HepG2 (cell line): ENCODE measurements around the gene USP19. TPM values are rescaled to one million over a fixed set of nuclear protein-coding genes. Genes with fewer than 3 reads are reported as not detected.
A peak's percentile ranks its signal among the peaks of the same experiment; 100 is the strongest.

Experiments used
- ATAC-seq: fragments of 200-7000 bp; cut with Tn5 transposase; 3 replicates; pipeline ENCODE4 v1.9.1; 2020; ENCODE audit warnings: mild to moderate bottlenecking, moderate library complexity
- BruUV-seq: library from RNA; stranded (reverse); fragments of 400-500 nt; replicated peaks from 2 replicates; lab custom pipeline; 2021; lab: Mats Ljungman, UMichigan
- CTCF ChIA-PET: fragments of 300-600 bp; formaldehyde crosslinking; extraction: SDS; loops from one replicate; lab custom pipeline; 2021; ENCODE audit warnings: low total read pairs, inconsistent platforms, low intra/inter-chr PET ratio; lab: Yijun Ruan, JAX
- POLR2A ChIA-PET: fragments of 350-600 bp; sonication (Branson Sonifier 250); formaldehyde crosslinking; loops from one replicate; lab custom pipeline; 2020; ENCODE audit warnings: antibody characterized with exemption, inconsistent platforms; lab: Yijun Ruan, JAX
- DNase-seq: peaks from one replicate; pipeline ENCODE4 v3.0.0-alpha.2; 2015; ENCODE audit warnings: low spot score
- FAIRE-seq: peaks from 3 replicates; lab custom pipeline; 2011; peaks lifted over from hg19 to GRCh38; lab: Jason Lieb, UNC
- H2AFZ ChIP-seq: one replicate; pipeline ENCODE4 v1.6.1; 2011; ENCODE audit warnings: low read length, inconsistent platforms
- H3K27ac ChIP-seq: fragments of 300-600 bp; 3 replicates; pipeline ENCODE4 v1.8.0; 2011; ENCODE audit warnings: mixed run types, mild to moderate bottlenecking, mixed read lengths, low read length, inconsistent platforms; ENCODE audit not compliant: insufficient read depth; ENCODE audit errors: extremely low read length
- H3K27me3 ChIP-seq, 2 experiments: fragments of 200-600 bp in 1 of 2; 2 replicates in 1 of 2; 3 replicates in 1 of 2; pipeline versions ENCODE4 v1.6.0 to v1.8.0; 2011; ENCODE audit warnings: low read length in 2 of 2, mild to moderate bottlenecking in 2 of 2, moderate library complexity in 2 of 2, inconsistent platforms in 1 of 2; ENCODE audit not compliant: insufficient read depth in 2 of 2, control insufficient read depth in 1 of 2
- H3K36me3 ChIP-seq, 2 experiments: fragments of 200-600 bp in 1 of 2; replicated peaks in 1 of 2; 2 replicates in 1 of 2; 3 replicates in 1 of 2; pipeline versions ENCODE4 v1.5.1 to v1.8.0; 2011; ENCODE audit warnings: low read length in 2 of 2, inconsistent platforms in 1 of 2; ENCODE audit not compliant: insufficient read depth in 2 of 2, control insufficient read depth in 1 of 2
- H3K4me1 ChIP-seq: 2 replicates; pipeline ENCODE4 v1.5.1; 2012; ENCODE audit warnings: low read length, inconsistent platforms; ENCODE audit not compliant: insufficient read depth
- H3K4me2 ChIP-seq: 2 replicates; pipeline ENCODE4 v1.6.0; 2011; ENCODE audit warnings: low read depth, low read length, inconsistent platforms
- H3K4me3 ChIP-seq, 3 experiments: fragments of 200-600 bp in 1 of 3; sonication (generic), shearing (Covaris generic) in 1 of 3; replicated peaks in 1 of 3; 2 replicates each; pipeline ENCODE4 v1.5.1; 2011 to 2016; ENCODE audit warnings: low read length in 3 of 3, inconsistent platforms in 2 of 3, low read depth in 2 of 3, mild to moderate bottlenecking in 2 of 3, control low read depth in 1 of 3, mixed read lengths in 1 of 3; ENCODE audit not compliant: insufficient read depth in 1 of 3
- H3K79me2 ChIP-seq: one replicate; pipeline ENCODE4 v1.6.1; 2011; ENCODE audit warnings: low read length, inconsistent platforms; ENCODE audit not compliant: insufficient read depth
- H3K9ac ChIP-seq: 2 replicates; pipeline ENCODE4 v1.6.0; 2011; ENCODE audit warnings: mild to moderate bottlenecking, low read depth, low read length, inconsistent platforms; ENCODE audit not compliant: insufficient read depth
- H3K9me3 ChIP-seq: 2 replicates; pipeline ENCODE4 v1.5.1; 2012; ENCODE audit warnings: mild to moderate bottlenecking, low read length
- H4K20me1 ChIP-seq: 2 replicates; pipeline ENCODE4 v1.6.0; 2011; ENCODE audit warnings: inconsistent platforms, mild to moderate bottlenecking, low read length, moderate library complexity; ENCODE audit not compliant: insufficient read depth
- KLF13 ChIP-seq: sonication (generic); formaldehyde crosslinking; IDR thresholded peaks from 2 replicates; pipeline ENCODE4 v1.4.0; 2020; ENCODE audit warnings: mild to moderate bottlenecking, missing genetic modification reagents
- ZNF205 ChIP-seq: IDR thresholded peaks from 2 replicates; pipeline ENCODE4 v1.6.1; 2018; ENCODE audit warnings: missing biosample characterization, missing genetic modification reagents
- ZNF263 ChIP-seq: sonication (generic); formaldehyde crosslinking; IDR thresholded peaks from 2 replicates; pipeline ENCODE4 v1.4.0; 2020; ENCODE audit warnings: missing genetic modification reagents
- ZNF564 ChIP-seq: sonication (generic); formaldehyde crosslinking; IDR thresholded peaks from 2 replicates; pipeline ENCODE4 v1.8.1; 2023; ENCODE audit warnings: mild to moderate bottlenecking, missing genetic modification reagents
- ZNF746 ChIP-seq: sonication (generic); formaldehyde crosslinking; IDR thresholded peaks from 2 replicates; pipeline ENCODE4 v1.8.0; 2022; ENCODE audit warnings: mild to moderate bottlenecking, missing genetic modification reagents
- ZNF83 ChIP-seq: sonication (generic); formaldehyde crosslinking; IDR thresholded peaks from 2 replicates; pipeline ENCODE4 v1.4.0; 2020; ENCODE audit warnings: missing genetic modification reagents, mild to moderate bottlenecking, borderline replicate concordance
- WGBS: methylation state at CpG from one replicate; pipeline ENCODE4 v1.1.6; 2017; ENCODE audit warnings: low lambda C conversion rate; 5-methylcytosine and 5-hydroxymethylcytosine counted together
- in situ Hi-C: cut with HindIII; loops from 2 replicates; pipeline ENCODE4 v1.10.0; 2017; ENCODE audit warnings: low pct_unique_long_range_greater_than_20kb; ENCODE audit not compliant: extremely low pct_ligation_motif_present
- intact Hi-C: fragments of 100-400 bp; cut with micrococcal nuclease; formaldehyde crosslinking; loops from one replicate; pipeline ENCODE4 v1.10.0; 2022; ENCODE audit not compliant: unreplicated experiment
- polyA plus RNA-seq, 8 experiments: library from polyadenylated mRNA; depleted of rRNA in 3 of 8; stranded (reverse) in 7 of 8; unstranded in 1 of 8; fragments of >200 nt; fragmentation: Illumina TruSeq in 4 of 8; extraction: Trizol in 4 of 8; gene quantifications; 2 replicates each; pipeline versions ENCODE4 v1.2.1 to v1.2.3, GENCODE V29; 2011 to 2016; ENCODE audit warnings: low read depth in 4 of 8, missing spikeins in 1 of 8, mixed read lengths in 1 of 8; ENCODE audit not compliant: insufficient read depth in 1 of 8
- total RNA-seq, 5 experiments: library from RNA; depleted of rRNA; stranded (reverse); fragments of >200 nt; fragmentation: Illumina TruSeq; extraction: Trizol; gene quantifications; 2 replicates each; pipeline ENCODE4 v1.2.3, GENCODE V29; 2016; ENCODE audit warnings: low read depth in 1 of 5
- TF ChIP-seq, protein P1 (sequence below): sonication (generic); formaldehyde crosslinking; IDR thresholded peaks from 2 replicates; pipeline ENCODE4 v1.4.0; 2020; ENCODE audit warnings: mild to moderate bottlenecking, missing genetic modification reagents, borderline replicate concordance
- TF ChIP-seq, protein P2 (sequence below): sonication (generic); formaldehyde crosslinking; IDR thresholded peaks from 2 replicates; pipeline ENCODE4 v1.4.0; 2020; ENCODE audit warnings: mild to moderate bottlenecking, missing genetic modification reagents
- TF ChIP-seq, protein P3 (sequence below): sonication (generic); formaldehyde crosslinking; IDR thresholded peaks from 2 replicates; pipeline ENCODE4 v1.5.0; 2020; ENCODE audit warnings: missing genetic modification reagents, mild to moderate bottlenecking, borderline replicate concordance

The USP19 gene
- total and polyA plus RNA-seq, 2 of the 13 experiments (the other 11 are each of a cell fraction or from before 2014, with no cell fraction given): 28.3 to 31.7 TPM

- POLR2A ChIA-PET: interaction anchor here (1.0 to 4.3 kb wide), 9 partner anchors 13 to 239 kb away, joined by 3 to 110 read pairs (median 12); partner anchors contain the start of genes GPX1, IMPDH2, LAMB2 and QARS1
- BruUV-seq: no TSS peak
These were observed 556 bp downstream of the USP19 start for GRCh38 chr3:49120096-49120437.

More at GRCh38 chr3:49120096-49120437, 556 bp downstream of the USP19 start:
- no peaks in the 10 kb centered on the region; a peak in 1 of 5 replicates for H3K27me3 ChIP-seq
- FAIRE-seq (no peak), ATAC-seq (peak; percentile 4), DNase-seq (no peak)
- H4K20me1 ChIP-seq: no peaks in the 10 kb centered on the region
- H3K36me3 ChIP-seq: peaks cover 37 to 55% of the 10 kb centered on the region in 2 experiments
- H3K27ac ChIP-seq: peak overlapping the region; percentile 84
- peaks cover 19% of the 10 kb centered on the region for H3K4me1 ChIP-seq
- peak overlapping the region; percentile 97 for H3K9ac ChIP-seq
- peak; percentile 44; the same call in 1 of the 2 replicates for TF ChIP-seq KLF13 (CRISPR knock-in tag)
- 0 out of 2 replicates have a peak, but pooled peaks have one; percentile 11 for TF ChIP-seq ZNF263
- TF ChIP-seq, protein P1, sequence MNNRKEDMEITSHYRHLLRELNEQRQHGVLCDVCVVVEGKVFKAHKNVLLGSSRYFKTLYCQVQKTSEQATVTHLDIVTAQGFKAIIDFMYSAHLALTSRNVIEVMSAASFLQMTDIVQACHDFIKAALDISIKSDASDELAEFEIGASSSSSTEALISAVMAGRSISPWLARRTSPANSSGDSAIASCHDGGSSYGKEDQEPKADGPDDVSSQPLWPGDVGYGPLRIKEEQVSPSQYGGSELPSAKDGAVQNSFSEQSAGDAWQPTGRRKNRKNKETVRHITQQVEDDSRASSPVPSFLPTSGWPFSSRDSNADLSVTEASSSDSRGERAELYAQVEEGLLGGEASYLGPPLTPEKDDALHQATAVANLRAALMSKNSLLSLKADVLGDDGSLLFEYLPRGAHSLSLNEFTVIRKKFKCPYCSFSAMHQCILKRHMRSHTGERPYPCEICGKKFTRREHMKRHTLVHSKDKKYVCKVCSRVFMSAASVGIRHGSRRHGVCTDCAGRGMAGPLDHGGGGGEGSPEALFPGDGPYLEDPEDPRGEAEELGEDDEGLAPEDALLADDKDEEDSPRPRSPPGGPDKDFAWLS (CRISPR knock-in tag): 0 out of 2 replicates have a peak, but pooled peaks have one; percentile 12
- TF ChIP-seq, protein P2, sequence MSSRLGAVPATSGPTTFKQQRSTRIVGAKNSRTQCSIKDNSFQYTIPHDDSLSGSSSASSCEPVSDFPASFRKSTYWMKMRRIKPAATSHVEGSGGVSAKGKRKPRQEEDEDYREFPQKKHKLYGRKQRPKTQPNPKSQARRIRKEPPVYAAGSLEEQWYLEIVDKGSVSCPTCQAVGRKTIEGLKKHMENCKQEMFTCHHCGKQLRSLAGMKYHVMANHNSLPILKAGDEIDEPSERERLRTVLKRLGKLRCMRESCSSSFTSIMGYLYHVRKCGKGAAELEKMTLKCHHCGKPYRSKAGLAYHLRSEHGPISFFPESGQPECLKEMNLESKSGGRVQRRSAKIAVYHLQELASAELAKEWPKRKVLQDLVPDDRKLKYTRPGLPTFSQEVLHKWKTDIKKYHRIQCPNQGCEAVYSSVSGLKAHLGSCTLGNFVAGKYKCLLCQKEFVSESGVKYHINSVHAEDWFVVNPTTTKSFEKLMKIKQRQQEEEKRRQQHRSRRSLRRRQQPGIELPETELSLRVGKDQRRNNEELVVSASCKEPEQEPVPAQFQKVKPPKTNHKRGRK (CRISPR knock-in tag): 0 out of 2 replicates have a peak, but pooled peaks have one; percentile 25
- TF ChIP-seq ZNF746: 0 out of 2 replicates have a peak, but pooled peaks have one; percentile 15
- TF ChIP-seq ZNF83 (CRISPR knock-in tag): 0 out of 2 replicates have a peak, but pooled peaks have one; percentile 5
- no peak for TF ChIP-seq ZNF205 (CRISPR knock-in tag)
- no peak for TF ChIP-seq ZNF564 (CRISPR knock-in tag)
- TF ChIP-seq, protein P3, sequence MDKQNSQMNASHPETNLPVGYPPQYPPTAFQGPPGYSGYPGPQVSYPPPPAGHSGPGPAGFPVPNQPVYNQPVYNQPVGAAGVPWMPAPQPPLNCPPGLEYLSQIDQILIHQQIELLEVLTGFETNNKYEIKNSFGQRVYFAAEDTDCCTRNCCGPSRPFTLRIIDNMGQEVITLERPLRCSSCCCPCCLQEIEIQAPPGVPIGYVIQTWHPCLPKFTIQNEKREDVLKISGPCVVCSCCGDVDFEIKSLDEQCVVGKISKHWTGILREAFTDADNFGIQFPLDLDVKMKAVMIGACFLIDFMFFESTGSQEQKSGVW (CRISPR knock-in tag): no peak
- in situ Hi-C loops (no loop called here), intact Hi-C loops (loop anchor here (2.0 kb wide), 1 partner anchor 15 kb away; the partner anchor contains the start of gene QARS1)
- H3K4me3 ChIP-seq: peak overlapping the region; percentile 76 to 100 (median 95)
- 3% methylated on average over 6 of the region's 9 CpGs for WGBS
- no peak overlapping the region for H2AFZ ChIP-seq
- H3K79me2 ChIP-seq: peaks cover 14% of the 10 kb centered on the region
- H3K4me2 ChIP-seq: peak overlapping the region; percentile 96
- H3K9me3 ChIP-seq: no peaks in the 10 kb centered on the region
- CTCF ChIA-PET: no interaction called here
